ENCODE measurements around the gene CHL1.

DNA sequence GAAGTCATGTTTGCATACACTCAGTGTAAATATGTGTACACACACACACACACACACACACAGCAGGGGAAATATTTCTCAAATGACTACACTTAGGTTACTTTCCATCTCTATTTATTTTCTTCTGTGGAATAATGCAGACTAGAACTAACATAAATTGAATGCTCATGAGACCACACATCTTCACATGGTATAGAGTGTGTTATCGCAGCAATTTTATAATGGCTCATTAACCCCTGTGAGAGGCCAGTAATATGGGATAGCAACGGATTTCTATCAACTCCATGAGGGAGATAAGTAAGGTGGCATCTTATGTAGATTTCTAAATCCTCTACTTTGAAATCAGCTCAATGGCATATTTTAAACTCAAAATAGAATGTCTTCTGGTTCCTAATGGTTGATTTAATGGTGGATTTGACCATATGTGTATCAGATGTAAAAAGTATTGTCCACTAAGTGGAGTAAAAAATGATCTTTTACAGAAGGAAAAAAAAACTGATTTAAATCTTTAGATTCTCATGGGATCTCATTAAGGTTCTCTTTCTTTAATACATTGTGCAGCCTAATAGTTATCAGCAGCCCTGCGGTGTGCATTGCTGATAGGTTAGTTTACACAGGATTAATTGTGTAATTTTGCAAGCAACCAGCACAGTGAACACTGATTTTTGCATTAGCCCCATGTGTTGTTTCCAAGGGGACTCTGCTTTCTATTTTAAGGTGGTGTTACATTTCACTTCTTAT lies 32.0 kb downstream of the CHL1 start:
- TF ChIP-seq GATA2 (IDR thresholded peaks at IDR 0.05; ENCODE audit: low read depth, low read length) (no peak), GATA3 (IDR thresholded peaks at IDR 0.05; ENCODE audit: low read depth, low read length) (no peak)
